K562 (cell line): ENCODE results near the gene PLEKHN1. TPM values are rescaled to one million over a fixed set of nuclear protein-coding genes. Genes with fewer than 3 reads are reported as not detected.

Experiments used
- ATAC-seq: fragments of 200-7000 bp; cut with Tn5 transposase; 3 replicates; pipeline ENCODE4 v1.9.1; 2020; ENCODE audit warnings: moderate library complexity
- BruUV-seq: library from RNA; stranded (reverse); fragments of 400-500 nt; replicated peaks from 2 replicates; lab custom pipeline; 2021; lab: Mats Ljungman, UMichigan
- CTCF ChIA-PET: fragments of 300-600 bp; formaldehyde crosslinking; extraction: SDS; loops from one replicate; lab custom pipeline; 2021; ENCODE audit warnings: low intra/inter-chr PET ratio; lab: Yijun Ruan, JAX
- POLR2A ChIA-PET: fragments of 300-600, 350-650 bp; sonication (Branson Sonifier 250); formaldehyde crosslinking; extraction: SDS; loops from one replicate; lab custom pipeline; 2021; ENCODE audit warnings: antibody characterized with exemption, inconsistent platforms; lab: Yijun Ruan, JAX
- DNase-seq, 4 experiments: peaks; one replicate each; pipeline versions ENCODE4 v3.0.0 to v3.0.0-alpha.2; 2011 to 2018; ENCODE audit warnings: low spot score in 3 of 4, mixed read lengths in 3 of 4; ENCODE audit errors: extremely low read depth in 1 of 4
- FAIRE-seq: peaks from 2 replicates; lab custom pipeline; 2011; peaks lifted over from hg19 to GRCh38; lab: Jason Lieb, UNC
- H2AFZ ChIP-seq: 2 replicates; pipeline ENCODE4 v1.6.0; 2011; ENCODE audit warnings: low read depth, low read length, control low read depth, inconsistent platforms
- H3K27ac ChIP-seq: fragments of 200-600 bp; 3 replicates; pipeline ENCODE4 v1.8.0; 2011; ENCODE audit warnings: low read depth, mild to moderate bottlenecking, control low read depth, inconsistent platforms, low read length, moderate library complexity, mixed read lengths; ENCODE audit errors: extremely low read depth
- H3K27me3 ChIP-seq, 2 experiments: fragments of 300-600 bp in 1 of 2; 2 replicates in 1 of 2; 3 replicates in 1 of 2; pipeline versions ENCODE4 v1.6.0 to v1.8.0; 2011; ENCODE audit warnings: inconsistent platforms in 2 of 2, low read length in 2 of 2, mild to moderate bottlenecking in 1 of 2, mixed read lengths in 1 of 2, moderate library complexity in 1 of 2; ENCODE audit not compliant: control insufficient read depth in 2 of 2, insufficient read depth in 2 of 2
- H3K36me3 ChIP-seq: fragments of 300-600 bp; 3 replicates; pipeline ENCODE4 v1.8.0; 2011; ENCODE audit warnings: mild to moderate bottlenecking, low read length, inconsistent platforms; ENCODE audit not compliant: control insufficient read depth, insufficient read depth
- H3K4me1 ChIP-seq, 2 experiments: fragments of 200-600 bp in 1 of 2; replicated peaks in 1 of 2; 2 replicates in 1 of 2; 3 replicates in 1 of 2; pipeline versions ENCODE4 v1.5.1 to v1.8.0; 2011; ENCODE audit warnings: inconsistent platforms in 2 of 2, low read length in 2 of 2, mild to moderate bottlenecking in 1 of 2, mixed read lengths in 1 of 2, moderate library complexity in 1 of 2; ENCODE audit not compliant: control insufficient read depth in 2 of 2, insufficient read depth in 2 of 2
- H3K4me2 ChIP-seq: 2 replicates; pipeline ENCODE4 v1.6.1; 2011; ENCODE audit warnings: low read length, control low read depth, inconsistent platforms, mixed read lengths; ENCODE audit not compliant: insufficient read depth
- H3K4me3 ChIP-seq: fragments of 200-600 bp; sonication (generic), shearing (Covaris generic); 2 replicates; pipeline ENCODE4 v1.5.1; 2016; ENCODE audit warnings: control low read depth, inconsistent platforms
- H3K79me2 ChIP-seq: fragments of 200-600 bp; 3 replicates; pipeline ENCODE4 v1.8.0; 2011; ENCODE audit warnings: low read length, inconsistent platforms; ENCODE audit not compliant: control insufficient read depth, insufficient read depth
- H3K9ac ChIP-seq, 2 experiments: 2 replicates each; pipeline versions ENCODE4 v1.6.0 to v1.6.1; 2011; ENCODE audit warnings: low read depth in 2 of 2, low read length in 2 of 2, control low read depth in 1 of 2, inconsistent platforms in 1 of 2, mild to moderate bottlenecking in 1 of 2, mixed read lengths in 1 of 2; ENCODE audit not compliant: insufficient read depth in 1 of 2
- H3K9me1 ChIP-seq: one replicate; pipeline ENCODE4 v1.6.0; 2011; ENCODE audit warnings: inconsistent platforms, mild to moderate bottlenecking, low read length, moderate library complexity; ENCODE audit not compliant: control insufficient read depth, insufficient read depth
- H3K9me3 ChIP-seq: replicated peaks from 2 replicates; pipeline ENCODE4 v1.5.1; 2011; ENCODE audit warnings: low read depth, low read length, inconsistent platforms; ENCODE audit not compliant: control insufficient read depth, insufficient read depth
- H4K20me1 ChIP-seq: replicated peaks from 2 replicates; pipeline ENCODE4 v1.6.1; 2011; ENCODE audit warnings: low read length, inconsistent platforms, mixed read lengths; ENCODE audit not compliant: control insufficient read depth, insufficient read depth
- CEBPB ChIP-seq: fragments of 450-650 bp; IDR thresholded peaks from 2 replicates; pipeline ENCODE4 v1.6.1; 2016; ENCODE audit warnings: missing genetic modification characterization, missing compliant biosample characterization
- HIVEP1 ChIP-seq: fragments of 250-450 bp; sonication (Bioruptor Pico); IDR thresholded peaks from 2 replicates; pipeline ENCODE4 v1.4.0; 2020; ENCODE audit warnings: mild to moderate bottlenecking
- NR0B1 ChIP-seq: fragments of 450-650 bp; IDR thresholded peaks from one replicate; pipeline ENCODE4 v1.6.1; 2018; ENCODE audit warnings: mild to moderate bottlenecking, moderate library complexity; ENCODE audit not compliant: partially characterized antibody
- WGBS: fragments of 100-300 bp; shearing (Covaris generic); methylation state at CpG from one replicate; pipeline ENCODE4 v1.1.6; 2016; ENCODE audit warnings: low coverage, mixed read lengths; ENCODE audit not compliant: insufficient coverage; ENCODE audit errors: missing lambda C conversion rate; 5-methylcytosine and 5-hydroxymethylcytosine counted together
- in situ Hi-C: fragments of 300-500 bp; cut with MboI; formaldehyde crosslinking; loops from 4 replicates; pipeline ENCODE4 v1.15.0; 2018; ENCODE audit warnings: inconsistent platforms, mixed read lengths
- intact Hi-C: fragments of 100-400 bp; cut with micrococcal nuclease; formaldehyde crosslinking; loops from 2 replicates; pipeline ENCODE4 v1.14.2; 2022
- polyA plus RNA-seq, 8 experiments: library from polyadenylated mRNA; depleted of rRNA in 4 of 8; stranded (reverse) in 5 of 8; unstranded in 3 of 8; fragments of >200 nt; fragmentation: Nextera tagmentation in 2 of 8; fragmentation: Illumina TruSeq in 1 of 8; extraction: Ambion mirVana in 2 of 8; extraction: Trizol in 1 of 8; gene quantifications; 2 replicates each; pipeline versions ENCODE4 v1.2.1 to v1.2.3, GENCODE V29; 2011 to 2014; ENCODE audit warnings: inconsistent platforms in 1 of 8, missing spikeins in 1 of 8
- total RNA-seq, 7 experiments: library from RNA; depleted of rRNA in 6 of 7; stranded (reverse); fragments of >200 nt in 6 of 7; fragmentation: Illumina TruSeq in 2 of 7; extraction: Trizol in 2 of 7; gene quantifications; 2 replicates each; pipeline versions ENCODE4 v1.2.1 to v1.2.3, GENCODE V29; 2011 to 2021; ENCODE audit warnings: low replicate concordance in 1 of 7

The PLEKHN1 gene
- total and polyA plus RNA-seq, 9 of the 15 experiments (the other 6 are each of a cell fraction or from before 2014, with no cell fraction given): 0.07 to 1.5 (median 0.13) TPM; not detected in 2

- H2AFZ ChIP-seq: no peak overlapping the region
Observed at GRCh38 chr1:984476-984814, 18.2 kb downstream of the PLEKHN1 start.

GRCh38 chr1:985126-985525 lies 18.8 kb downstream of the PLEKHN1 start:
- ATAC-seq (no peak), FAIRE-seq (no peak), DNase-seq (no peak)
- CTCF ChIA-PET: interaction anchor here (0.6 to 2.9 kb wide), 5 partner anchors 16 to 955 kb away, joined by 3 to 27 read pairs (median 8); no protein-coding TSS in a partner anchor
- Histone ChIP-seq H3K9ac (no peak overlapping the region), H3K27ac (no peak overlapping the region), H2AFZ (no peak overlapping the region), H3K9me1 (no peaks in the 10 kb centered on the region), H3K79me2 (no peaks in the 10 kb centered on the region), H3K4me2 (no peak overlapping the region), H3K9me3 (no peaks in the 10 kb centered on the region), H3K4me3 (no peak overlapping the region), H3K27me3 (peaks cover 41 to 46% of the 10 kb centered on the region in 2 experiments; a peak in 4 of 5 replicates), H3K4me1 (peaks cover 0 to 40% of the 10 kb centered on the region in 2 experiments; a peak in 2 of 5 replicates), H4K20me1 (peaks cover 7% of the 10 kb centered on the region), H3K36me3 (no peaks in the 10 kb centered on the region)
- WGBS: 29% methylated on average over 13 of the region's 13 CpGs
- no TSS peak for BruUV-seq
- in situ Hi-C loops (loop anchor here (10.0 kb wide), 1 partner anchor 80 kb away; no protein-coding TSS in a partner anchor), intact Hi-C loops (loop anchor here (10.0 kb wide), 1 partner anchor 310 kb away; no protein-coding TSS in a partner anchor)
- POLR2A ChIA-PET: interaction anchor here (1.0 kb wide), 1 partner anchor 12 kb away, joined by 6 read pairs; no protein-coding TSS in a partner anchor
- no peak for TF ChIP-seq NR0B1

More at GRCh38 chr1:984476-984814, 18.2 kb downstream of the PLEKHN1 start:
- Histone ChIP-seq H3K9ac (no peak overlapping the region), H3K4me1 (peaks cover 0 to 46% of the 10 kb centered on the region in 2 experiments; a peak in 2 of 5 replicates), H3K36me3 (no peaks in the 10 kb centered on the region), H3K79me2 (no peaks in the 10 kb centered on the region), H3K27ac (no peak overlapping the region), H3K4me2 (no peak overlapping the region), H3K9me3 (no peaks in the 10 kb centered on the region), H3K4me3 (no peak overlapping the region), H3K9me1 (no peaks in the 10 kb centered on the region)
- no TSS peak for BruUV-seq
- CTCF ChIA-PET: interaction anchor here (0.6 to 2.9 kb wide), 7 partner anchors 9 to 955 kb away, joined by 3 to 27 read pairs (median 7); no protein-coding TSS in a partner anchor
- 47% methylated on average over 12 of the region's 12 CpGs for WGBS
- no peak for FAIRE-seq
- TF ChIP-seq HIVEP1 (no peak), CEBPB (peak; percentile 38; the same call in 1 of the 2 replicates)
- TF ChIP-seq, all 486 proteins: peak for 1
- peaks cover 43 to 48% of the 10 kb centered on the region in 2 experiments; a peak in 4 of 5 replicates for H3K27me3 ChIP-seq
- no peak for DNase-seq
- in situ Hi-C loops (loop anchor here (10.0 kb wide), 1 partner anchor 80 kb away; no protein-coding TSS in a partner anchor), intact Hi-C loops (loop anchor here (1.0 to 10.0 kb wide), 2 partner anchors 79 to 310 kb away; no protein-coding TSS in a partner anchor)
- ATAC-seq: no peak
- peaks cover 13% of the 10 kb centered on the region for H4K20me1 ChIP-seq
- POLR2A ChIA-PET: interaction anchor here (0.6 to 1.0 kb wide), 2 partner anchors 13 to 279 kb away, joined by 3 to 6 read pairs; no protein-coding TSS in a partner anchor
